HepG2 (cell line): ENCODE results near the gene PPP2R5D. TPM values are rescaled to one million over a fixed set of nuclear protein-coding genes. Genes with fewer than 3 reads are reported as not detected.

Experiments used
- ATAC-seq: fragments of 200-7000 bp; cut with Tn5 transposase; 3 replicates; pipeline ENCODE4 v1.9.1; 2020; ENCODE audit warnings: mild to moderate bottlenecking, moderate library complexity
- BruUV-seq: library from RNA; stranded (reverse); fragments of 400-500 nt; replicated peaks from 2 replicates; lab custom pipeline; 2021; lab: Mats Ljungman, UMichigan
- CTCF ChIA-PET: fragments of 300-600 bp; formaldehyde crosslinking; extraction: SDS; loops from one replicate; lab custom pipeline; 2021; ENCODE audit warnings: low total read pairs, inconsistent platforms, low intra/inter-chr PET ratio; lab: Yijun Ruan, JAX
- POLR2A ChIA-PET: fragments of 350-600 bp; sonication (Branson Sonifier 250); formaldehyde crosslinking; loops from one replicate; lab custom pipeline; 2020; ENCODE audit warnings: antibody characterized with exemption, inconsistent platforms; lab: Yijun Ruan, JAX
- DNase-seq: peaks from one replicate; pipeline ENCODE4 v3.0.0-alpha.2; 2015; ENCODE audit warnings: low spot score
- FAIRE-seq: peaks from 3 replicates; lab custom pipeline; 2011; peaks lifted over from hg19 to GRCh38; lab: Jason Lieb, UNC
- H2AFZ ChIP-seq: one replicate; pipeline ENCODE4 v1.6.1; 2011; ENCODE audit warnings: low read length, inconsistent platforms
- H3K27ac ChIP-seq: fragments of 300-600 bp; 3 replicates; pipeline ENCODE4 v1.8.0; 2011; ENCODE audit warnings: mixed run types, mild to moderate bottlenecking, mixed read lengths, low read length, inconsistent platforms; ENCODE audit not compliant: insufficient read depth; ENCODE audit errors: extremely low read length
- H3K27me3 ChIP-seq, 2 experiments: fragments of 200-600 bp in 1 of 2; 2 replicates in 1 of 2; 3 replicates in 1 of 2; pipeline versions ENCODE4 v1.6.0 to v1.8.0; 2011; ENCODE audit warnings: low read length in 2 of 2, mild to moderate bottlenecking in 2 of 2, moderate library complexity in 2 of 2, inconsistent platforms in 1 of 2; ENCODE audit not compliant: insufficient read depth in 2 of 2, control insufficient read depth in 1 of 2
- H3K36me3 ChIP-seq, 2 experiments: fragments of 200-600 bp in 1 of 2; replicated peaks in 1 of 2; 2 replicates in 1 of 2; 3 replicates in 1 of 2; pipeline versions ENCODE4 v1.5.1 to v1.8.0; 2011; ENCODE audit warnings: low read length in 2 of 2, inconsistent platforms in 1 of 2; ENCODE audit not compliant: insufficient read depth in 2 of 2, control insufficient read depth in 1 of 2
- H3K4me1 ChIP-seq: 2 replicates; pipeline ENCODE4 v1.5.1; 2012; ENCODE audit warnings: low read length, inconsistent platforms; ENCODE audit not compliant: insufficient read depth
- H3K4me2 ChIP-seq: 2 replicates; pipeline ENCODE4 v1.6.0; 2011; ENCODE audit warnings: low read depth, low read length, inconsistent platforms
- H3K4me3 ChIP-seq, 3 experiments: fragments of 200-600 bp in 1 of 3; sonication (generic), shearing (Covaris generic) in 1 of 3; replicated peaks in 1 of 3; 2 replicates each; pipeline ENCODE4 v1.5.1; 2011 to 2016; ENCODE audit warnings: low read length in 3 of 3, inconsistent platforms in 2 of 3, low read depth in 2 of 3, mild to moderate bottlenecking in 2 of 3, control low read depth in 1 of 3, mixed read lengths in 1 of 3; ENCODE audit not compliant: insufficient read depth in 1 of 3
- H3K79me2 ChIP-seq: one replicate; pipeline ENCODE4 v1.6.1; 2011; ENCODE audit warnings: low read length, inconsistent platforms; ENCODE audit not compliant: insufficient read depth
- H3K9ac ChIP-seq: 2 replicates; pipeline ENCODE4 v1.6.0; 2011; ENCODE audit warnings: mild to moderate bottlenecking, low read depth, low read length, inconsistent platforms; ENCODE audit not compliant: insufficient read depth
- H3K9me3 ChIP-seq: 2 replicates; pipeline ENCODE4 v1.5.1; 2012; ENCODE audit warnings: mild to moderate bottlenecking, low read length
- H4K20me1 ChIP-seq: 2 replicates; pipeline ENCODE4 v1.6.0; 2011; ENCODE audit warnings: inconsistent platforms, mild to moderate bottlenecking, low read length, moderate library complexity; ENCODE audit not compliant: insufficient read depth
- CHD4 ChIP-seq: fragments of 200-600 bp; sonication (generic); IDR thresholded peaks from 2 replicates; pipeline ENCODE4 v1.7.0; 2017; ENCODE audit warnings: mild to moderate bottlenecking, low read length, borderline replicate concordance
- ESRRA ChIP-seq: sonication (generic); formaldehyde crosslinking; IDR thresholded peaks from 2 replicates; pipeline ENCODE4 v1.5.1; 2020; ENCODE audit warnings: mild to moderate bottlenecking, low read depth, missing genetic modification reagents
- ETV5 ChIP-seq: IDR thresholded peaks from 2 replicates; pipeline ENCODE4 v1.6.1; 2018; ENCODE audit warnings: missing biosample characterization, missing genetic modification reagents, inconsistent platforms, borderline replicate concordance
- HDAC1 ChIP-seq: sonication (generic); formaldehyde crosslinking; IDR thresholded peaks from 2 replicates; pipeline ENCODE4 v1.5.1; 2020; ENCODE audit warnings: mild to moderate bottlenecking, missing genetic modification reagents
- HINFP ChIP-seq: sonication (generic); formaldehyde crosslinking; IDR thresholded peaks from 2 replicates; pipeline ENCODE4 v1.4.0; 2020; ENCODE audit warnings: low read depth, mild to moderate bottlenecking, missing genetic modification reagents
- HOXA3 ChIP-seq: sonication (generic); formaldehyde crosslinking; IDR thresholded peaks from 2 replicates; pipeline ENCODE4 v1.5.0; 2020; ENCODE audit warnings: missing genetic modification reagents
- ISX ChIP-seq: sonication (generic); formaldehyde crosslinking; conservative IDR thresholded peaks from 2 replicates; pipeline ENCODE4 v1.5.0; 2020; ENCODE audit warnings: missing genetic modification reagents
- KDM1A ChIP-seq: IDR thresholded peaks from 2 replicates; pipeline ENCODE4 v1.6.1; 2016; ENCODE audit warnings: missing compliant biosample characterization
- KMT2A ChIP-seq: sonication (generic); formaldehyde crosslinking; IDR thresholded peaks from 2 replicates; pipeline ENCODE4 v1.4.0; 2020; ENCODE audit warnings: missing genetic modification reagents
- LRRFIP1 ChIP-seq: sonication (generic); formaldehyde crosslinking; conservative IDR thresholded peaks from 2 replicates; pipeline ENCODE4 v1.4.0; 2020; ENCODE audit warnings: missing genetic modification reagents
- MATR3 ChIP-seq: sonication (generic); formaldehyde crosslinking; IDR thresholded peaks from 2 replicates; pipeline ENCODE4 v1.4.0; 2020; ENCODE audit warnings: missing genetic modification reagents
- RAD51 ChIP-seq: fragments of 450-650 bp; IDR thresholded peaks from 2 replicates; pipeline ENCODE4 v1.6.1; 2016; ENCODE audit warnings: borderline replicate concordance
- REXO4 ChIP-seq: sonication (generic); formaldehyde crosslinking; IDR thresholded peaks from 2 replicates; pipeline ENCODE4 v1.8.0; 2022; ENCODE audit warnings: missing genetic modification reagents, mild to moderate bottlenecking, borderline replicate concordance
- SNAPC2 ChIP-seq: sonication (generic); formaldehyde crosslinking; IDR thresholded peaks from 2 replicates; pipeline ENCODE4 v1.8.1; 2022; ENCODE audit warnings: mild to moderate bottlenecking, missing genetic modification reagents
- ZFP41 ChIP-seq: sonication (generic); formaldehyde crosslinking; IDR thresholded peaks from 2 replicates; pipeline ENCODE4 v1.4.0; 2020; ENCODE audit warnings: mild to moderate bottlenecking, missing genetic modification reagents, borderline replicate concordance
- ZMAT5 ChIP-seq: sonication (generic); formaldehyde crosslinking; IDR thresholded peaks from 2 replicates; pipeline ENCODE4 v1.5.0; 2020; ENCODE audit warnings: mild to moderate bottlenecking, low read depth, missing genetic modification reagents, borderline replicate concordance
- ZNF367 ChIP-seq: sonication (generic); formaldehyde crosslinking; IDR thresholded peaks from 2 replicates; pipeline ENCODE4 v1.4.0; 2020; ENCODE audit warnings: missing genetic modification reagents, borderline replicate concordance
- ZNF430 ChIP-seq: sonication (generic); formaldehyde crosslinking; IDR thresholded peaks from 2 replicates; pipeline ENCODE4 v1.9.0; 2021; ENCODE audit warnings: mild to moderate bottlenecking, missing genetic modification reagents
- ZNF784 ChIP-seq: sonication (generic); formaldehyde crosslinking; IDR thresholded peaks from 2 replicates; pipeline ENCODE4 v1.5.1; 2020; ENCODE audit warnings: missing genetic modification reagents, mild to moderate bottlenecking, borderline replicate concordance
- WGBS: methylation state at CpG from one replicate; pipeline ENCODE4 v1.1.6; 2017; ENCODE audit warnings: low lambda C conversion rate; 5-methylcytosine and 5-hydroxymethylcytosine counted together
- in situ Hi-C: cut with HindIII; loops from 2 replicates; pipeline ENCODE4 v1.10.0; 2017; ENCODE audit warnings: low pct_unique_long_range_greater_than_20kb; ENCODE audit not compliant: extremely low pct_ligation_motif_present
- intact Hi-C: fragments of 100-400 bp; cut with micrococcal nuclease; formaldehyde crosslinking; loops from one replicate; pipeline ENCODE4 v1.10.0; 2022; ENCODE audit not compliant: unreplicated experiment
- polyA plus RNA-seq, 8 experiments: library from polyadenylated mRNA; depleted of rRNA in 3 of 8; stranded (reverse) in 7 of 8; unstranded in 1 of 8; fragments of >200 nt; fragmentation: Illumina TruSeq in 4 of 8; extraction: Trizol in 4 of 8; gene quantifications; 2 replicates each; pipeline versions ENCODE4 v1.2.1 to v1.2.3, GENCODE V29; 2011 to 2016; ENCODE audit warnings: low read depth in 4 of 8, missing spikeins in 1 of 8, mixed read lengths in 1 of 8; ENCODE audit not compliant: insufficient read depth in 1 of 8
- total RNA-seq, 5 experiments: library from RNA; depleted of rRNA; stranded (reverse); fragments of >200 nt; fragmentation: Illumina TruSeq; extraction: Trizol; gene quantifications; 2 replicates each; pipeline ENCODE4 v1.2.3, GENCODE V29; 2016; ENCODE audit warnings: low read depth in 1 of 5

PPP2R5D gene
- total and polyA plus RNA-seq, 2 of the 13 experiments (the other 11 are each of a cell fraction or from before 2014, with no cell fraction given) = 53.7 to 60.4 TPM

GRCh38 chr6:43059168-43060033 is 75.0 kb downstream of the PPP2R5D start, which contains the start of the genes KLC4 and MRPL2:
Gene KLC4, plus strand, starts transcription at chr6:43059631. Its CDS starts 1,705 bp downstream, at chr6:43061336.
Gene MRPL2, minus strand, starts transcription at chr6:43059434. Its CDS starts 53 bp downstream, at chr6:43059381.
- peaks cover 37% of the 10 kb centered on the region for H3K4me1 ChIP-seq
- H3K4me2 ChIP-seq = peak within 1 kb of the TSS; percentile 91
- H3K9ac ChIP-seq = peak within 1 kb of the TSS; percentile 88
- peak within 1 kb of the TSS; percentile 91 for H3K27ac ChIP-seq
- peak within 1 kb of the TSS; percentile 92 for H2AFZ ChIP-seq
- ChIA-PET CTCF (no interaction called here), POLR2A (interaction anchor here (0.6 to 3.3 kb wide), 54 partner anchors 10 to 317 kb away, joined by 3 to 103 read pairs (median 6); partner anchors contain the start of genes CNPY3, CUL9, DNPH1 and GNMT)
- intact Hi-C loops = loop anchor here (1.0 to 2.0 kb wide), 3 partner anchors 17 to 158 kb away; partner anchors contain the start of genes KLHDC3 and PTK7
- no peaks in the 10 kb centered on the region; a peak in 1 of 5 replicates for H3K27me3 ChIP-seq
- FAIRE-seq (peak; percentile 100), DNase-seq (peak; percentile 99), ATAC-seq (peak; percentile 82)
- peaks cover 2 to 36% of the 10 kb centered on the region in 2 experiments; a peak in 4 of 5 replicates for H3K36me3 ChIP-seq
- H3K79me2 ChIP-seq = peaks cover 35% of the 10 kb centered on the region
- BruUV-seq = no TSS peak
- no peaks in the 10 kb centered on the region for H4K20me1 ChIP-seq
- in situ Hi-C loops = no loop called here
- H3K4me3 ChIP-seq = peak within 1 kb of the TSS; percentile 74 to 99 (median 93)
- no peaks in the 10 kb centered on the region for H3K9me3 ChIP-seq
- under 1% methylated on average over 41 of the region's 64 CpGs for WGBS
- TF ChIP-seq ISX (CRISPR knock-in tag) (no peak), ZNF367 (CRISPR knock-in tag) (peak; percentile 68; the same call in 1 of the 2 replicates), KMT2A (peak; percentile 95), ETV5 (CRISPR knock-in tag) (no peak), LRRFIP1 (CRISPR knock-in tag) (no peak), SNAPC2 (CRISPR knock-in tag) (no peak), HINFP (CRISPR knock-in tag) (no peak), HOXA3 (CRISPR knock-in tag) (peak; percentile 99), ZNF430 (no peak; the same call in 1 of the 2 replicates), ZNF784 (CRISPR knock-in tag) (0 out of 2 replicates have a peak, but pooled peaks have one; percentile 82), MATR3 (CRISPR knock-in tag) (no peak), ZFP41 (CRISPR knock-in tag) (no peak), KDM1A (CRISPR knock-in tag) (no peak), ZMAT5 (CRISPR knock-in tag) (no peak), REXO4 (no peak), RAD51 (no peak), HDAC1 (CRISPR knock-in tag) (peak; percentile 94), CHD4 (no peak), ESRRA (peak; percentile 68)
